AML-193 (cell line): ENCODE results near the gene ELP2.
A peak's percentile ranks its signal among the peaks of the same experiment; 100 is the strongest.
"Not testable (repeated sequence)": the region's sequence is repeated elsewhere in the genome, so short reads cannot be mapped to it uniquely, and the experiment has no call there.

Experiments used
- DNase-seq, 2 experiments: peaks; one replicate each; lab custom pipeline; 2025; lab: John Stamatoyannopoulos, UW

Gene ELP2

GRCh38 chr18:36129300-36130038, at the start of gene ELP2, which contains the start of gene SLC39A6:
Gene ELP2, plus strand, starts transcription at chr18:36129899. Its CDS starts 35 bp downstream, at chr18:36129934.
Gene SLC39A6, minus strand, starts transcription at chr18:36129340. Its CDS starts 2,333 bp downstream, at chr18:36127007.
- peak; percentile 87 to 89 for DNase-seq

GRCh38 chr18:36081118-36081517, 48.6 kb upstream of the ELP2 start:
- not testable (repeated sequence) for DNase-seq

- no peak for DNase-seq
Measured at GRCh38 chr18:36083729-36084128, 46.0 kb upstream of the ELP2 start.

- no peak for DNase-seq
Measured at GRCh38 chr18:36085195-36085594, 44.5 kb upstream of the ELP2 start.

GRCh38 chr18:36086186-36086585, 43.5 kb upstream of the ELP2 start:
- no peak for DNase-seq

- DNase-seq, result no peak
Measured at GRCh38 chr18:36088256-36088655, 41.4 kb upstream of the ELP2 start.

GRCh38 chr18:36089001-36089400, 40.7 kb upstream of the ELP2 start:
- DNase-seq, result no peak

GRCh38 chr18:36092116-36092515, 37.6 kb upstream of the ELP2 start:
- not testable (repeated sequence) for DNase-seq

GRCh38 chr18:36094431-36094830, 35.3 kb upstream of the ELP2 start:
- DNase-seq, result no peak

- peak; percentile 68 to 69 for DNase-seq
Measured at GRCh38 chr18:36095936-36096519, 33.7 kb upstream of the ELP2 start.

- no peak for DNase-seq
Measured at GRCh38 chr18:36096955-36097354, 32.7 kb upstream of the ELP2 start.

- no peak for DNase-seq
Measured at GRCh38 chr18:36099311-36099710, 30.4 kb upstream of the ELP2 start.

GRCh38 chr18:36101943-36102342, 27.8 kb upstream of the ELP2 start:
- DNase-seq, result no peak

GRCh38 chr18:36104749-36105148, 24.9 kb upstream of the ELP2 start:
- no peak for DNase-seq

- DNase-seq, result no peak
Measured at GRCh38 chr18:36107477-36107876, 22.2 kb upstream of the ELP2 start.

- DNase-seq, result no peak
Measured at GRCh38 chr18:36108196-36108595, 21.5 kb upstream of the ELP2 start.

GRCh38 chr18:36108601-36109000, 21.1 kb upstream of the ELP2 start:
- DNase-seq, result no peak

GRCh38 chr18:36109737-36110136, 20.0 kb upstream of the ELP2 start:
- no peak for DNase-seq

- DNase-seq, result no peak
Measured at GRCh38 chr18:36112302-36112701, 17.4 kb upstream of the ELP2 start.

GRCh38 chr18:36114251-36114650, 15.4 kb upstream of the ELP2 start:
- DNase-seq, result no peak

GRCh38 chr18:36114738-36115137, 15.0 kb upstream of the ELP2 start:
- no peak for DNase-seq

GRCh38 chr18:36116771-36117170, 12.9 kb upstream of the ELP2 start:
- not testable (repeated sequence) for DNase-seq

- DNase-seq, result no peak
Measured at GRCh38 chr18:36120297-36120696, 9.4 kb upstream of the ELP2 start.

- DNase-seq, result no peak
Measured at GRCh38 chr18:36124841-36125240, 4.9 kb upstream of the ELP2 start.
